Astrocyte (in vitro differentiated cells and primary cell): Measurements from ENCODE around the gene SPESP1. TPM values are rescaled to one million over a fixed set of nuclear protein-coding genes. Genes with fewer than 3 reads are reported as not detected.
"Not testable (repeated sequence)": the region's sequence is repeated elsewhere in the genome, so short reads cannot be mapped to it uniquely, and the experiment has no call there.

ENCODE experiments used
- DNase-seq: peaks from one replicate; pipeline ENCODE4 v3.0.0-alpha.2; 2010; ENCODE audit warnings: low read depth
- FAIRE-seq: peaks from 2 replicates; lab custom pipeline; 2011; peaks lifted over from hg19 to GRCh38; lab: Jason Lieb, UNC
- H2AFZ ChIP-seq: 2 replicates; pipeline ENCODE4 v1.6.0; 2012; ENCODE audit warnings: low read depth, low read length, inconsistent platforms
- H3K27ac ChIP-seq: 2 replicates; pipeline ENCODE4 v1.5.1; 2011; ENCODE audit warnings: low read depth, low read length, inconsistent platforms
- H3K27me3 ChIP-seq: 2 replicates; pipeline ENCODE4 v1.6.0; 2011; ENCODE audit warnings: low read length, inconsistent platforms; ENCODE audit not compliant: insufficient read depth
- H3K36me3 ChIP-seq: 2 replicates; pipeline ENCODE4 v1.5.1; 2011; ENCODE audit warnings: low read length, inconsistent platforms; ENCODE audit not compliant: insufficient read depth
- H3K4me1 ChIP-seq: 2 replicates; pipeline ENCODE4 v1.5.1; 2011; ENCODE audit warnings: low read length, inconsistent platforms; ENCODE audit not compliant: insufficient read depth
- H3K4me2 ChIP-seq: 2 replicates; pipeline ENCODE4 v1.6.0; 2012; ENCODE audit warnings: low read length, inconsistent platforms
- H3K4me3 ChIP-seq: 2 replicates; pipeline ENCODE4 v1.5.1; 2011; ENCODE audit warnings: low read depth, mild to moderate bottlenecking, low read length, inconsistent platforms; ENCODE audit not compliant: insufficient read depth
- H3K79me2 ChIP-seq: 2 replicates; pipeline ENCODE4 v1.6.0; 2012; ENCODE audit warnings: mild to moderate bottlenecking, low read length, inconsistent platforms; ENCODE audit not compliant: insufficient read depth
- H3K9ac ChIP-seq: 2 replicates; pipeline ENCODE4 v1.6.0; 2012; ENCODE audit warnings: mild to moderate bottlenecking, low read length, inconsistent platforms
- H3K9me3 ChIP-seq: 2 replicates; pipeline ENCODE4 v1.5.1; 2012; ENCODE audit warnings: low read depth, mild to moderate bottlenecking, low read length, inconsistent platforms; ENCODE audit not compliant: insufficient read depth
- H4K20me1 ChIP-seq: 2 replicates; pipeline ENCODE4 v1.6.0; 2012; ENCODE audit warnings: low read length, inconsistent platforms; ENCODE audit not compliant: insufficient read depth
- H3K27ac Mint-ChIP-seq: one replicate; pipeline ENCODE4 v1.8.0; 2021; ENCODE audit warnings: mild to moderate bottlenecking, mixed read lengths; ENCODE audit not compliant: unreplicated experiment
- H3K27me3 Mint-ChIP-seq: one replicate; pipeline ENCODE4 v1.8.0; 2021; ENCODE audit warnings: low read depth, mixed read lengths; ENCODE audit not compliant: unreplicated experiment
- H3K36me3 Mint-ChIP-seq: one replicate; pipeline ENCODE4 v1.8.0; 2021; ENCODE audit warnings: low read depth, mixed read lengths; ENCODE audit not compliant: unreplicated experiment
- H3K4me1 Mint-ChIP-seq: one replicate; pipeline ENCODE4 v1.8.0; 2021; ENCODE audit warnings: low read depth, mixed read lengths; ENCODE audit not compliant: unreplicated experiment
- H3K4me3 Mint-ChIP-seq: one replicate; pipeline ENCODE4 v1.8.0; 2021; ENCODE audit warnings: mild to moderate bottlenecking, moderate library complexity, mixed read lengths; ENCODE audit not compliant: unreplicated experiment
- H3K9me3 Mint-ChIP-seq: one replicate; pipeline ENCODE4 v1.8.0; 2021; ENCODE audit warnings: mild to moderate bottlenecking, mixed read lengths; ENCODE audit not compliant: unreplicated experiment
- EZH2 ChIP-seq: IDR thresholded peaks from 2 replicates; pipeline ENCODE4 v1.6.1; 2012; ENCODE audit warnings: mild to moderate bottlenecking, low read length, inconsistent platforms; ENCODE audit not compliant: insufficient read depth
- total RNA-seq: library from RNA; stranded (reverse); gene quantifications from 2 replicates; pipeline ENCODE4 v1.2.1, GENCODE V29; 2021
- TF ChIP-seq, protein P1 (sequence below): IDR thresholded peaks from 2 replicates; pipeline ENCODE4 v1.5.1; 2011; ENCODE audit warnings: low read depth, mild to moderate bottlenecking, inconsistent platforms, low read length, moderate library complexity; ENCODE audit not compliant: insufficient read depth

SPESP1 gene
- total RNA-seq, 1 donor from 2014 or later = not detected

- DNase-seq (no peak), FAIRE-seq (no peak)
- Histone ChIP-seq H2AFZ (no peak overlapping the region), H3K4me1 (no peaks in the 10 kb centered on the region), H4K20me1 (no peaks in the 10 kb centered on the region), H3K27ac (no peak overlapping the region), H3K79me2 (no peaks in the 10 kb centered on the region), H3K9me3 (no peaks in the 10 kb centered on the region), H3K4me3 (no peak overlapping the region), H3K27me3 (no peaks in the 10 kb centered on the region), H3K4me2 (no peak overlapping the region), H3K9ac (no peak overlapping the region), H3K36me3 (no peaks in the 10 kb centered on the region)
- Mint-ChIP-seq H3K27me3 (no peaks in the 10 kb centered on the region), H3K4me3 (no peak overlapping the region), H3K36me3 (no peaks in the 10 kb centered on the region), H3K27ac (no peak overlapping the region), H3K9me3 (peaks cover 13% of the 10 kb centered on the region), H3K4me1 (no peaks in the 10 kb centered on the region)
- TF ChIP-seq, protein P1, sequence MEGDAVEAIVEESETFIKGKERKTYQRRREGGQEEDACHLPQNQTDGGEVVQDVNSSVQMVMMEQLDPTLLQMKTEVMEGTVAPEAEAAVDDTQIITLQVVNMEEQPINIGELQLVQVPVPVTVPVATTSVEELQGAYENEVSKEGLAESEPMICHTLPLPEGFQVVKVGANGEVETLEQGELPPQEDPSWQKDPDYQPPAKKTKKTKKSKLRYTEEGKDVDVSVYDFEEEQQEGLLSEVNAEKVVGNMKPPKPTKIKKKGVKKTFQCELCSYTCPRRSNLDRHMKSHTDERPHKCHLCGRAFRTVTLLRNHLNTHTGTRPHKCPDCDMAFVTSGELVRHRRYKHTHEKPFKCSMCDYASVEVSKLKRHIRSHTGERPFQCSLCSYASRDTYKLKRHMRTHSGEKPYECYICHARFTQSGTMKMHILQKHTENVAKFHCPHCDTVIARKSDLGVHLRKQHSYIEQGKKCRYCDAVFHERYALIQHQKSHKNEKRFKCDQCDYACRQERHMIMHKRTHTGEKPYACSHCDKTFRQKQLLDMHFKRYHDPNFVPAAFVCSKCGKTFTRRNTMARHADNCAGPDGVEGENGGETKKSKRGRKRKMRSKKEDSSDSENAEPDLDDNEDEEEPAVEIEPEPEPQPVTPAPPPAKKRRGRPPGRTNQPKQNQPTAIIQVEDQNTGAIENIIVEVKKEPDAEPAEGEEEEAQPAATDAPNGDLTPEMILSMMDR = no peak
- TF ChIP-seq EZH2 = no peak
Observed at GRCh38 chr15:68972201-68973065, 42.1 kb downstream of the SPESP1 start.

DNA sequence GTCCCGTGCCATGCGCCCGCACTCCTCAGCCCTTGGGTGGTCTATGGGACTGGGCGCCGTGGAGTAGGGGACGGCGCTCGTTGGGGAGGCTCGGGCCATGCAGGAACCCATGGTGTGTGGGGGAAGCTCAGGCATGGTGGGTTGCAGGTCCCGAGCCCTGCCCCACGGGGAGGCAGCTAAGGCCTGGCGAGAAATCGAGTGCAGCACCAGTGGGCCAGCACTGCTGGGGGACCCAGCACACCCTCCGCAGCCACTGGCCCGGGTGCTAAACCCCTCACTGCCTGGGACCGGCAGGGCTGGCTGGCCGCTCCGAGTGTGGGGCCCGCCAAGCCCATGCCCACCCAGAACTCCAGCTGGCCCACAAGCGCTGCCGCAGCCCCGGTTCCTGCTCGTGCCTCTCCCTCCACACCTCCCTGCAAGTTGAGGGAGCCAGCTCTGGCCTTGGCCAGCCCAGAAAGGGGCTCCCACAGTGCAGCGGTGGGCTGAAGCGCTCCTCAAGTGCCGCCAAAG lies 45.4 kb downstream of the SPESP1 start:
- H3K4me1 ChIP-seq, H3K27ac ChIP-seq, H3K4me2 ChIP-seq, H3K27ac Mint-ChIP-seq, H3K4me1 Mint-ChIP-seq, H3K9me3 ChIP-seq, H4K20me1 ChIP-seq, H3K4me3 Mint-ChIP-seq, H3K27me3 ChIP-seq, H3K36me3 ChIP-seq, H3K9ac ChIP-seq, H2AFZ ChIP-seq, H3K79me2 ChIP-seq, FAIRE-seq, DNase-seq, H3K36me3 Mint-ChIP-seq, H3K4me3 ChIP-seq: not testable (repeated sequence)
- Mint-ChIP-seq H3K27me3 (peaks cover 10% of the 10 kb centered on the region), H3K9me3 (peaks cover 17% of the 10 kb centered on the region)

GRCh38 chr15:68977426-68977825 lies 47.1 kb downstream of the SPESP1 start:
- Mint-ChIP-seq H3K27me3 (peaks cover 14% of the 10 kb centered on the region), H3K9me3 (peaks cover 21% of the 10 kb centered on the region)
- not testable (repeated sequence) for H3K36me3 ChIP-seq, H3K4me1 Mint-ChIP-seq, H3K4me3 Mint-ChIP-seq, H3K4me3 ChIP-seq, H3K9me3 ChIP-seq, H4K20me1 ChIP-seq, DNase-seq, H3K4me1 ChIP-seq, H3K27ac ChIP-seq, H2AFZ ChIP-seq, FAIRE-seq, H3K27me3 ChIP-seq, H3K79me2 ChIP-seq, H3K4me2 ChIP-seq, H3K36me3 Mint-ChIP-seq, H3K9ac ChIP-seq, H3K27ac Mint-ChIP-seq
